Measurements from ENCODE around the gene GLIPR2.

- no peak for TF ChIP-seq CTCF (conservative IDR thresholded peaks at IDR 0.05)
- TF ChIP-seq ZFX (IDR thresholded peaks at IDR 0.05), result no peak
Measured at GRCh38 chr9:36193023-36193422, 56.5 kb downstream of the GLIPR2 start.
